ENCODE measurements around the gene MOB3C. TPM values are rescaled to one million over a fixed set of nuclear protein-coding genes. Genes with fewer than 3 reads are reported as not detected.

MOB3C gene
- total RNA-seq, 1 donor from 2014 or later, result 33.9 TPM

- TF ChIP-seq POLR2AphosphoS5 (IDR thresholded peaks at IDR 0.05; ENCODE audit: insufficient read depth in 1 of 2, low read depth in 1 of 2) (no peak), POLR2A (IDR thresholded peaks at IDR 0.05) (no peak), CTCF (IDR thresholded peaks at IDR 0.05) (no peak)
- Histone ChIP-seq H3K27me3 (no peaks in the 10 kb centered on the region), H3K4me3 (no peak overlapping the region), H3K27ac (no peak overlapping the region), H3K4me1 (no peaks in the 10 kb centered on the region), H3K36me3 (peaks cover 0 to 70% of the 10 kb centered on the region in 2 donors), H3K9me3 (no peaks in the 10 kb centered on the region)
- intact Hi-C loops (cut with DNase I), result no loop called here
- DNase-seq (ENCODE audit: extremely low spot score in 2 of 2), result no peak
Observed at GRCh38 chr1:46562498-46562897, 54.1 kb downstream of the MOB3C start.

- Histone ChIP-seq H3K36me3 (peaks cover 0 to 49% of the 10 kb centered on the region in 2 donors), H3K4me3 (no peak overlapping the region), H3K9me3 (no peaks in the 10 kb centered on the region), H3K27ac (no peak overlapping the region), H3K27me3 (no peaks in the 10 kb centered on the region), H3K4me1 (no peaks in the 10 kb centered on the region)
- DNase-seq (ENCODE audit: extremely low spot score in 2 of 2), result no peak
- no peak for TF ChIP-seq POLR2A (IDR thresholded peaks at IDR 0.05)
- no peak for TF ChIP-seq CTCF (IDR thresholded peaks at IDR 0.05)
- intact Hi-C loops (cut with DNase I), result no loop called here
Observed at GRCh38 chr1:46558966-46559365, 57.6 kb downstream of the MOB3C start.

GRCh38 chr1:46558141-46558963, 58.3 kb downstream of the MOB3C start:
- no peak overlapping the region for H3K27ac ChIP-seq
- H3K4me3 ChIP-seq, result no peak overlapping the region
- H3K27me3 ChIP-seq, result no peaks in the 10 kb centered on the region
- no peaks in the 10 kb centered on the region for H3K4me1 ChIP-seq
- H3K9me3 ChIP-seq, result no peaks in the 10 kb centered on the region
- TF ChIP-seq POLR2AphosphoS5 (IDR thresholded peaks at IDR 0.05; ENCODE audit: insufficient read depth in 1 of 2, low read depth in 1 of 2), result no peak
- TF ChIP-seq CTCF (IDR thresholded peaks at IDR 0.05), result no peak
- intact Hi-C loops (cut with DNase I), result no loop called here
- H3K36me3 ChIP-seq, result peaks cover 0 to 48% of the 10 kb centered on the region in 2 donors
- no peak for DNase-seq (ENCODE audit: extremely low spot score in 2 of 2)

Other genes starting within 250 kb of the MOB3C start
- 38.1 TPM for gene FAAH, start 222.5 kb downstream of the MOB3C start, total RNA-seq
- 0.25 TPM for gene DMBX1, start 127.0 kb downstream of the MOB3C start, total RNA-seq
- gene KNCN, start 65.2 kb downstream of the MOB3C start, total RNA-seq, result not detected
- gene MKNK1, start 12.5 kb downstream of the MOB3C start, total RNA-seq, result 55.5 TPM
- gene ATPAF1, start 51.6 kb upstream of the MOB3C start, total RNA-seq, result 37.1 TPM
- not detected for gene TEX38, start 55.0 kb upstream of the MOB3C start, total RNA-seq
- gene EFCAB14, start 102.3 kb upstream of the MOB3C start, total RNA-seq, result 67.3 TPM
- 74.4 TPM for gene CYP4B1, start 182.2 kb upstream of the MOB3C start, total RNA-seq

All from vagina (tissue), 2 donors.